ENCODE data around the gene ANKRD11.
"Not testable (repeated sequence)": the region's sequence is repeated elsewhere in the genome, so short reads cannot be mapped to it uniquely, and the experiment has no call there.

Gene ANKRD11

DNA sequence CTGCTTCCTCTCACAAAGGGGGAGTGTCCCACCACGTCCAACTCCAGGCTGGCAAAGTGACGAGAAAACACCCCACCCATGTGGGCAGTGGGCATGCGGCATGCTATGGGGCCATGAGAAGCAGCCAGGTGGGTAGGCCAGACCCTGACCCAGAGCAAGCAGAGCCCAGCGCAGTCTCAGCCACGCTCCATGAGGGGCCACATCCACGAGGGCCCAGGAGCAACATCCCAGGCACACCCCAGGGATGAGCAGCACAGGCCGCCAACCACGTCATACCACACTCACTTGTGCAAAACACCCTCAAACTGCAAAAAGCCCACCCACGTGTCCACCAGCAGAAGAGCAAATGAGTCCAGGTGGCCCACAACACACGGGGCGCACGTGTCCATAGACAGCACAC is 155.9 kb downstream of the ANKRD11 start:
- Histone ChIP-seq H3K79me2 (ENCODE audit: control insufficient read depth, insufficient read depth, low read length) (peaks cover 87% of the 10 kb centered on the region), H3K18ac (ENCODE audit: low read length) (no peak overlapping the region), H2BK120ac (ENCODE audit: low read depth, low read length) (no peak overlapping the region), H3K9ac (ENCODE audit: low read length) (no peak overlapping the region), H3K79me1 (ENCODE audit: low read length) (peaks cover 31% of the 10 kb centered on the region), H3K4me1 (ENCODE audit: control insufficient read depth, low read depth, low read length) (peaks cover 7% of the 10 kb centered on the region), H2BK15ac (replicated peaks; ENCODE audit: low read depth) (no peak overlapping the region), H3K27ac (ENCODE audit: low read depth, low read length) (no peak overlapping the region), H4K5ac (ENCODE audit: low read length) (no peak overlapping the region), H3K36me3 (ENCODE audit: control insufficient read depth, insufficient read depth, low read length) (no peaks in the 10 kb centered on the region), H3K23ac (ENCODE audit: low read length) (peak overlapping the region; percentile 30), H3K56ac (ENCODE audit: low read length) (peak overlapping the region; percentile 17), H3K4me3 (ENCODE audit: low read length) (no peak overlapping the region), H2BK5ac (ENCODE audit: low read length) (no peak overlapping the region), H3K4ac (ENCODE audit: low read depth, low read length) (no peak overlapping the region), H3K4me2 (ENCODE audit: low read length) (no peak overlapping the region), H3K27me3 (ENCODE audit: insufficient read depth, low read length, poor library complexity) (no peaks in the 10 kb centered on the region), H4K8ac (ENCODE audit: low read depth, low read length) (no peak overlapping the region), H2AK5ac (ENCODE audit: low read length) (no peak overlapping the region)
- WGBS (ENCODE audit: extremely low coverage, insufficient coverage, low lambda C conversion rate): no CpG with 5 or more reads among the region's 12 CpGs
- no peak for DNase-seq

DNA sequence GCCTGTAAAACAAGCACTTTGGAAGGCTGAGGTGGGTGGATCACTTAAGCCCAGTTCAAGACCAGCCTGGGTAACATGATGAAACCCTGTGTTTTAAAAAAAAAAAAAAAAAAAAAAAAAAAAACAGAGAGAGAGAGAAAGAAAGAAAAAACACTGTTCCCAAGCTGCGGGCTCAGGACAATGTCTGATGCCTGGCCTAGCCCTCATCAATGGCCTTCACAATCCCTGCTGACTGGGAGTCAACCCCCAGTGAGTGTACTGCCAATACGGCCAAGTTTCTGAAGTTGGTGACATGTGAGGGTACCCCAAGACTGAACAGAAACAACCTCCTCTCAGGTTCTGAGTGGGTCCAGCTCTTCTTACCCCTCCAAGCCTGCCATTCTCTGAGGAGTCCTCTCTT is 156.3 kb downstream of the ANKRD11 start:
- Histone ChIP-seq H3K27me3 (ENCODE audit: insufficient read depth, low read length, poor library complexity) (no peaks in the 10 kb centered on the region), H3K4me3 (ENCODE audit: low read length) (no peak overlapping the region), H3K27ac (ENCODE audit: low read depth, low read length) (no peak overlapping the region), H3K4me1 (ENCODE audit: control insufficient read depth, low read depth, low read length) (peaks cover 7% of the 10 kb centered on the region), H3K56ac (ENCODE audit: low read length) (peak overlapping the region; percentile 17), H3K36me3 (ENCODE audit: control insufficient read depth, insufficient read depth, low read length) (no peaks in the 10 kb centered on the region), H2BK120ac (ENCODE audit: low read depth, low read length) (no peak overlapping the region), H3K23ac (ENCODE audit: low read length) (peak overlapping the region; percentile 30), H4K5ac (ENCODE audit: low read length) (no peak overlapping the region), H3K79me2 (ENCODE audit: control insufficient read depth, insufficient read depth, low read length) (peaks cover 87% of the 10 kb centered on the region), H4K8ac (ENCODE audit: low read depth, low read length) (no peak overlapping the region), H2BK5ac (ENCODE audit: low read length) (no peak overlapping the region), H3K9ac (ENCODE audit: low read length) (no peak overlapping the region), H3K4ac (ENCODE audit: low read depth, low read length) (no peak overlapping the region), H3K79me1 (ENCODE audit: low read length) (peaks cover 31% of the 10 kb centered on the region), H3K18ac (ENCODE audit: low read length) (no peak overlapping the region), H3K4me2 (ENCODE audit: low read length) (no peak overlapping the region), H2BK15ac (replicated peaks; ENCODE audit: low read depth) (no peak overlapping the region), H2AK5ac (ENCODE audit: low read length) (no peak overlapping the region)
- no CpG with 5 or more reads among the region's 2 CpGs for WGBS (ENCODE audit: extremely low coverage, insufficient coverage, low lambda C conversion rate)
- no peak for DNase-seq

DNA sequence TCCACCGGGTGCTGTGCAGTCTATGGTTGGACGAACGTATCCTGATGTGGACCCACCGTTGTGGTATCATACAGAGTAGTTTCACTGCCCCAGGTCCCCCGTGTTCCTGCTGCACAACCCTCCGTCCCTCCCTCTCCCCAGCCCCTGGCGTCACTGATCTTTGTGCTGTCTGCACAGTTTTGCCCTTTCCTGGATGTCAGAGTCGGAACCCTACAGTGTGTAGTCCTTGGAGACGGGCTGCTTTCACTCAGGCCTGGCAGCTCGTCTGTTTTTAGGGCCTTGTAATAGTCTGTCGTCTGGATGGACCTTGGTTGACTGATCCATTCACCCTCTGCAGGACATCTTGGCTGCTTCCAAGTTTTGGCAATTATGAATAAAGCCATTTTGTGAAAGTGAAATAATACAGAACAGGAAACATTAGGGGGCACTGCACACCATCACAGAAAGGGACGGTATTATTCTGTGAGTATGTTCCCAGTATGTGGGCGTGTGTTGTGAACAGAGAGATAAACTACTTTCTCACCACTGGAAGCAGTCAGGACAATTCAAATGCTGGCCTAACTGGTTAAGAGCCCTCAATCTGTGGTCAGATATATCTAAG is 156.9 kb downstream of the ANKRD11 start:
- no CpG with 5 or more reads among the region's 13 CpGs for WGBS (ENCODE audit: extremely low coverage, insufficient coverage, low lambda C conversion rate)
- H3K4me3 ChIP-seq (ENCODE audit: low read length); H3K4me2 ChIP-seq (ENCODE audit: low read length); H3K27ac ChIP-seq (ENCODE audit: low read depth, low read length); H2AK5ac ChIP-seq (ENCODE audit: low read length); DNase-seq; H4K5ac ChIP-seq (ENCODE audit: low read length); H3K9ac ChIP-seq (ENCODE audit: low read length); H2BK120ac ChIP-seq (ENCODE audit: low read depth, low read length); H3K18ac ChIP-seq (ENCODE audit: low read length); H3K27me3 ChIP-seq (ENCODE audit: insufficient read depth, low read length, poor library complexity); H4K8ac ChIP-seq (ENCODE audit: low read depth, low read length); H3K4me1 ChIP-seq (ENCODE audit: control insufficient read depth, low read depth, low read length); H3K4ac ChIP-seq (ENCODE audit: low read depth, low read length); H3K23ac ChIP-seq (ENCODE audit: low read length); H3K36me3 ChIP-seq (ENCODE audit: control insufficient read depth, insufficient read depth, low read length); H2BK15ac ChIP-seq (replicated peaks; ENCODE audit: low read depth); H2BK5ac ChIP-seq (ENCODE audit: low read length): not testable (repeated sequence)
- Histone ChIP-seq H3K56ac (ENCODE audit: low read length) (peak overlapping the region; percentile 25), H3K79me2 (ENCODE audit: control insufficient read depth, insufficient read depth, low read length) (peaks cover 84% of the 10 kb centered on the region), H3K79me1 (ENCODE audit: low read length) (peaks cover 29% of the 10 kb centered on the region)

DNA sequence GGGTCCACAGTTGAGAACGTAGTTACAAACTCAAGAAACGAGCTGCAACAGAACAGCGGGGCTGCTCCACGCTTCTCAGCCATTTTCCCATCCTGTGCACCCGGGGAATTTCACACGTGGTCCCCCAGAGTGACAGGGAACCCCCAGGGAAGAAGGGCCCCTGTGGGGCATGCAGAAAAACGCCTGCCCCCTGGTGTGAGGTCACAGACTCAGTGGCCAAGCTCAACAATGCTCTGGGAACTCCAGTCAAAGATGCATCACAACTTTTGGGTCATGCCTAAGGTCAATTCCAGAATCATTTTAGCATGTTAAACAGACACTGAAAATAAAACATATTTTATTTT is 157.5 kb downstream of the ANKRD11 start:
- DNase-seq: no peak
- Histone ChIP-seq H3K27ac (ENCODE audit: low read depth, low read length) (no peak overlapping the region), H3K18ac (ENCODE audit: low read length) (no peak overlapping the region), H3K4me2 (ENCODE audit: low read length) (no peak overlapping the region), H3K4ac (ENCODE audit: low read depth, low read length) (no peak overlapping the region), H3K56ac (ENCODE audit: low read length) (no peak overlapping the region), H3K36me3 (ENCODE audit: control insufficient read depth, insufficient read depth, low read length) (no peaks in the 10 kb centered on the region), H2BK15ac (replicated peaks; ENCODE audit: low read depth) (no peak overlapping the region), H4K8ac (ENCODE audit: low read depth, low read length) (no peak overlapping the region), H3K23ac (ENCODE audit: low read length) (no peak overlapping the region), H2BK5ac (ENCODE audit: low read length) (no peak overlapping the region), H3K79me1 (ENCODE audit: low read length) (peaks cover 33% of the 10 kb centered on the region), H2AK5ac (ENCODE audit: low read length) (no peak overlapping the region), H4K5ac (ENCODE audit: low read length) (no peak overlapping the region), H3K79me2 (ENCODE audit: control insufficient read depth, insufficient read depth, low read length) (peaks cover 84% of the 10 kb centered on the region), H3K4me3 (ENCODE audit: low read length) (no peak overlapping the region), H3K27me3 (ENCODE audit: insufficient read depth, low read length, poor library complexity) (no peaks in the 10 kb centered on the region), H2BK120ac (ENCODE audit: low read depth, low read length) (no peak overlapping the region), H3K9ac (ENCODE audit: low read length) (no peak overlapping the region), H3K4me1 (ENCODE audit: control insufficient read depth, low read depth, low read length) (peaks cover 7% of the 10 kb centered on the region)
- WGBS (ENCODE audit: extremely low coverage, insufficient coverage, low lambda C conversion rate): no CpG with 5 or more reads among the region's 7 CpGs

DNA sequence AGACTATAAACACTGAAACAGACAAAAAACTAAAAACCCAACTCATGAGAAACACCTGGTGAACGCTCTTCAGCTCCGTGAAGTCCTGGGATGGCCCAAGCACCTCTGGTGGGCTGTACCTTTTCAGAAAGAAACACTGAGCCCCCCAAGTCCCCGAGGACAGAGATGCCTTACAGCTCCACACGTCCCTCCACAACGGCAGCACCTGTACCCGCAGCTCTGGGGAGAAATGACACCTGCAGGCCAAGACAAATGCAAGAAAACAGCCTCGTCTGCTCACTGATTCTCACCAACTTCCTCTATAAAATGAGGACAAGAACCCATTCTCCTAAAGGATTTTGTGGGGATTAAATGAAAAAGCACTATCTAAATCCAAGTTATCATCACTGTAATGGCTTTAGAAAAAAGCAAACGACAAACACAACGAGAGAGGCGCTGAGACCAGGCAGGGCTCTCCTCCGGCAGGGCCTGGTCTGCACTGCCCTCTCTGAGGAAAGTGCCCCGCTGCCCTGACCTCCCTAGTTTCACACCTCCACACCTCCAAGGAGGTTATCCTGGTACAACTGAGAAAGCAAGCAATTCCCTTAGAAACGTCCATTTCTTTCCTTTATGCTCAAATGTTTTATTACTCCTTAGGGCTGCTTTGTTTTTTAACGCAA is 158.0 kb downstream of the ANKRD11 start:
- Histone ChIP-seq H3K27ac (ENCODE audit: low read depth, low read length) (no peak overlapping the region), H3K4me2 (ENCODE audit: low read length) (no peak overlapping the region)

More for the DNA sequence above, 158.0 kb downstream of the ANKRD11 start:
- WGBS (ENCODE audit: extremely low coverage, insufficient coverage, low lambda C conversion rate): no CpG with 5 or more reads among the region's 14 CpGs
- peaks cover 29% of the 10 kb centered on the region for H3K79me1 ChIP-seq (ENCODE audit: low read length)
- no peak overlapping the region for H2AK5ac ChIP-seq (ENCODE audit: low read length)
- DNase-seq: no peak
- H3K4ac ChIP-seq (ENCODE audit: low read depth, low read length): no peak overlapping the region
- no peaks in the 10 kb centered on the region for H3K27me3 ChIP-seq (ENCODE audit: insufficient read depth, low read length, poor library complexity)
- H4K8ac ChIP-seq (ENCODE audit: low read depth, low read length): no peak overlapping the region
- no peak overlapping the region for H3K56ac ChIP-seq (ENCODE audit: low read length)
- H3K79me2 ChIP-seq (ENCODE audit: control insufficient read depth, insufficient read depth, low read length): peaks cover 83% of the 10 kb centered on the region
- H3K23ac ChIP-seq (ENCODE audit: low read length): no peak overlapping the region
- no peak overlapping the region for H3K18ac ChIP-seq (ENCODE audit: low read length)
- no peak overlapping the region for H2BK5ac ChIP-seq (ENCODE audit: low read length)
- H4K5ac ChIP-seq (ENCODE audit: low read length): no peak overlapping the region
- no peak overlapping the region for H2BK120ac ChIP-seq (ENCODE audit: low read depth, low read length)
- H3K36me3 ChIP-seq (ENCODE audit: control insufficient read depth, insufficient read depth, low read length): no peaks in the 10 kb centered on the region
- H3K9ac ChIP-seq (ENCODE audit: low read length): no peak overlapping the region
- H3K4me1 ChIP-seq (ENCODE audit: control insufficient read depth, low read depth, low read length): peaks cover 7% of the 10 kb centered on the region
- H2BK15ac ChIP-seq (replicated peaks; ENCODE audit: low read depth): no peak overlapping the region
- no peak overlapping the region for H3K4me3 ChIP-seq (ENCODE audit: low read length)
